Measurements from ENCODE around the gene TMTC3.

- TF ChIP-seq POLR2A (IDR thresholded peaks at IDR 0.05; ENCODE audit: low read depth, low read length) (no peak), POLR2AphosphoS5 (IDR thresholded peaks at IDR 0.05; ENCODE audit: insufficient read depth, low read depth, low read length) (no peak), CTCF (IDR thresholded peaks at IDR 0.05; ENCODE audit: extremely low read depth in 1 of 2, insufficient read depth in 1 of 2, low read depth in 1 of 2, low read length in 2 of 2) (no peak)
- TF ChIP-seq, protein P1, sequence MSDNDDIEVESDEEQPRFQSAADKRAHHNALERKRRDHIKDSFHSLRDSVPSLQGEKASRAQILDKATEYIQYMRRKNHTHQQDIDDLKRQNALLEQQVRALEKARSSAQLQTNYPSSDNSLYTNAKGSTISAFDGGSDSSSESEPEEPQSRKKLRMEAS (IDR thresholded peaks at IDR 0.05; ENCODE audit: insufficient read depth, insufficient read length) = no peak
These were observed 49.3 kb upstream of the TMTC3 start for GRCh38 chr12:88092771-88093170.

All from endothelial cell of umbilical vein (primary cell).